Heart right ventricle (tissue), 16 donors: Measurements from ENCODE around the gene TPM1. TPM values are rescaled to one million over a fixed set of nuclear protein-coding genes. Genes with fewer than 3 reads are reported as not detected.

ENCODE experiments used
- ATAC-seq, 8 donors: fragments of 200-7000 bp; cut with Tn5 transposase; one replicate each; pipeline ENCODE4 v1.9.1; 2020; ENCODE audit warnings: mild to moderate bottlenecking in 8 of 8, moderate library complexity in 8 of 8, moderate number of reproducible peaks in 1 of 8
- DNase-seq, 2 donors: peaks; one replicate each; pipeline ENCODE4 v3.0.0-alpha.2; 2020
- H3K27ac ChIP-seq, 10 donors: fragments of 200-600 bp; sonication (generic) in 2 of 10; one replicate each; pipeline versions ENCODE4 v1.5.0 to v1.8.0; 2020 to 2022; ENCODE audit warnings: mild to moderate bottlenecking in 3 of 10
- H3K27me3 ChIP-seq, 7 donors: fragments of 200-600 bp; one replicate each; pipeline ENCODE4 v1.8.0; 2021 to 2022; ENCODE audit warnings: mild to moderate bottlenecking in 2 of 7
- H3K36me3 ChIP-seq, 9 donors: fragments of 200-600 bp; sonication (generic) in 1 of 9; one replicate each; pipeline versions ENCODE4 v1.5.0 to v1.8.0; 2020 to 2022; ENCODE audit warnings: mild to moderate bottlenecking in 2 of 9
- H3K4me1 ChIP-seq, 9 donors: fragments of 200-600 bp; sonication (generic) in 1 of 9; one replicate each; pipeline versions ENCODE4 v1.5.0 to v1.8.0; 2020 to 2022; ENCODE audit warnings: mild to moderate bottlenecking in 4 of 9
- H3K4me3 ChIP-seq, 10 donors: fragments of 200-600 bp; sonication (generic) in 2 of 10; one replicate each; pipeline versions ENCODE4 v1.5.0 to v1.8.0; 2020 to 2022; ENCODE audit warnings: mild to moderate bottlenecking in 7 of 10, moderate library complexity in 2 of 10
- H3K9me3 ChIP-seq, 11 donors: fragments of 200-600 bp in 10 of 11; sonication (generic) in 2 of 11; one replicate each; pipeline versions ENCODE4 v1.5.0 to v1.8.0; 2013 to 2022; ENCODE audit warnings: mild to moderate bottlenecking in 2 of 11, control low read depth in 1 of 11, moderate library complexity in 1 of 11
- CTCF ChIP-seq, 9 donors: fragments of 200-600 bp; sonication (generic) in 2 of 9; IDR thresholded peaks; one replicate each; pipeline versions ENCODE4 v1.5.0 to v1.8.0; 2021 to 2022; ENCODE audit warnings: antibody characterized with exemption in 9 of 9, mild to moderate bottlenecking in 5 of 9, moderate library complexity in 1 of 9
- WGBS, 2 donors: extraction: QIAGEN DNeasy Blood & Tissue Kit; methylation state at CpG; one replicate each; pipeline ENCODE4 v1.1.7; 2013; ENCODE audit warnings: inconsistent platforms in 1 of 2; 5-methylcytosine and 5-hydroxymethylcytosine counted together
- intact Hi-C, 10 donors: fragments of 100-400 bp; cut with DNase I; formaldehyde crosslinking; loops; one replicate each; pipeline versions ENCODE4 v1.11.1 to v1.14.2; 2022
- polyA plus RNA-seq, 2 donors: library from polyadenylated mRNA; stranded (reverse); fragments of 200-250 nt; gene quantifications; one replicate each; pipeline ENCODE4 v1.2.3, GENCODE V29; 2013
- total RNA-seq, 10 donors: library from RNA; stranded (reverse); fragmentation: NEBNext Ultra II Directional in 3 of 10; extraction: Animal tissue kit (Norgen Biotek cat#: 25700) in 3 of 10; gene quantifications; one replicate each; pipeline versions ENCODE4 v1.2.1 to v1.2.4, GENCODE V29; 2021 to 2023
- donor health status: Arrhythmogenic right ventricular cardiomyopathy.
- donor health status: ischemic (EF 13 %, LVEDD 7.1; RV severe dilation, severe dysfunction).
- donor health status: healthy with polysubstance abuse.
- donor health status: DM: no; HTN: yes; CAD: no.
- donor health status: DM: no; HTN: no; CAD: no.
- donor health status: ischemic (EF 25% LVEDD 6.9; RV normal size, moderate dysfunction).
- donor health status: ischemic (EF 25% LVEDD 5.7; RV mildly dilated, moderate dysfunction).
- donor health status: healthy.
- donor health status: DM: yes; HTN: yes; CAD: no.
- donor health status: Ischemic cardiomyopathy.
- donor health status: ischemic (EF 35%, LVEDD 5.7; RV mildly dilated, moderate dysfunction).
- donor health status: nonischemic (EF 11% LVEDD 7.7; RV severe dilation, severe dysfunction).
- donor health status: DM: yes; HTN: yes; CAD: no.
- donor health status: PGD.
- donor health status: ischemic (EF 29% LVEDD 5.4; RV normal size, mild dysfunction).
- donor health status: nonischemic (EF 23%, LVEDD 6.1; RV moderate dilation, normal function).

Gene TPM1
- total and polyA plus RNA-seq, 12 donors, result 10,066 to 18,091 (median 14,403) TPM

GRCh38 chr15:63084806-63085205 lies 42.3 kb downstream of the TPM1 start:
- 94 to 98% methylated on average over 1 of the region's 1 CpG for WGBS, 2 donors
- H3K9me3 ChIP-seq, result no peaks in the 10 kb centered on the region
- H3K27ac ChIP-seq, result no peak overlapping the region
- ATAC-seq (no peak), DNase-seq (no peak)
- H3K27me3 ChIP-seq, result no peaks in the 10 kb centered on the region
- intact Hi-C loops, result no loop called here
- no peak for TF ChIP-seq CTCF (IDR thresholded peaks at IDR 0.05)
- no peak overlapping the region for H3K4me3 ChIP-seq
- no peaks in the 10 kb centered on the region for H3K36me3 ChIP-seq
- H3K4me1 ChIP-seq, result peaks cover 8 to 48% (median 30%) of the 10 kb centered on the region in 9 donors

- no peak for DNase-seq
- Histone ChIP-seq H3K9me3 (no peaks in the 10 kb centered on the region), H3K36me3 (no peaks in the 10 kb centered on the region), H3K27me3 (no peaks in the 10 kb centered on the region), H3K27ac (no peak overlapping the region), H3K4me1 (peaks cover 8 to 50% (median 30%) of the 10 kb centered on the region in 9 donors), H3K4me3 (no peak overlapping the region)
- TF ChIP-seq CTCF (IDR thresholded peaks at IDR 0.05), result no peak
- ATAC-seq, result no peak
- intact Hi-C loops, result no loop called here
- whole genome bisulfite sequencing, 2 donors, result 91 to 92% methylated on average over 4 of the region's 4 CpGs
Measured at GRCh38 chr15:63085289-63085688, 42.7 kb downstream of the TPM1 start.

- H3K4me1 ChIP-seq, result peaks cover 8 to 50% (median 24%) of the 10 kb centered on the region in 9 donors
Measured at GRCh38 chr15:63086271-63086670, 43.7 kb downstream of the TPM1 start.

GRCh38 chr15:63086947-63087346 lies 44.4 kb downstream of the TPM1 start:
- 56 to 70% methylated on average over 5 of the region's 5 CpGs for WGBS, 2 donors
- no peak for DNase-seq
- no peak for ATAC-seq
- Histone ChIP-seq H3K9me3 (no peaks in the 10 kb centered on the region), H3K4me3 (no peak overlapping the region), H3K36me3 (no peaks in the 10 kb centered on the region), H3K4me1 (peaks cover 8 to 50% (median 24%) of the 10 kb centered on the region in 9 donors), H3K27me3 (no peaks in the 10 kb centered on the region), H3K27ac (no peak overlapping the region)
- intact Hi-C loops, result no loop called here
- no peak for TF ChIP-seq CTCF (IDR thresholded peaks at IDR 0.05)

More at GRCh38 chr15:63086271-63086670, 43.7 kb downstream of the TPM1 start:
- DNase-seq (no peak), ATAC-seq (no peak)
- WGBS, 2 donors, result 59 to 61% methylated on average over 4 of the region's 4 CpGs
- Histone ChIP-seq H3K4me3 (no peak overlapping the region), H3K36me3 (no peaks in the 10 kb centered on the region), H3K27ac (no peak overlapping the region), H3K27me3 (no peaks in the 10 kb centered on the region), H3K9me3 (no peaks in the 10 kb centered on the region)
- intact Hi-C loops, result no loop called here
- no peak for TF ChIP-seq CTCF (IDR thresholded peaks at IDR 0.05)
